Muscle of arm (tissue), 12 donors: ENCODE results near the gene GAS7. TPM values are rescaled to one million over a fixed set of nuclear protein-coding genes. Genes with fewer than 3 reads are reported as not detected.
A peak's percentile ranks its signal among the peaks of the same experiment; 100 is the strongest.
"Not testable (repeated sequence)": the region's sequence is repeated elsewhere in the genome, so short reads cannot be mapped to it uniquely, and the experiment has no call there.

Source experiments
- DNase-seq: peaks from one replicate; pipeline ENCODE4 v3.0.0-alpha.2; 2013
- polyA plus RNA-seq, 12 donors: library from polyadenylated mRNA; unstranded; fragments of 120-200 nt; gene quantifications; one replicate each; pipeline ENCODE4 v1.2.1, GENCODE V29; 2013; ENCODE audit not compliant: insufficient read length in 12 of 12

GAS7 gene
- polyA plus RNA-seq, 12 donors, result 49.1 to 97.0 (median 61.1) TPM; not detected in 1

DNA sequence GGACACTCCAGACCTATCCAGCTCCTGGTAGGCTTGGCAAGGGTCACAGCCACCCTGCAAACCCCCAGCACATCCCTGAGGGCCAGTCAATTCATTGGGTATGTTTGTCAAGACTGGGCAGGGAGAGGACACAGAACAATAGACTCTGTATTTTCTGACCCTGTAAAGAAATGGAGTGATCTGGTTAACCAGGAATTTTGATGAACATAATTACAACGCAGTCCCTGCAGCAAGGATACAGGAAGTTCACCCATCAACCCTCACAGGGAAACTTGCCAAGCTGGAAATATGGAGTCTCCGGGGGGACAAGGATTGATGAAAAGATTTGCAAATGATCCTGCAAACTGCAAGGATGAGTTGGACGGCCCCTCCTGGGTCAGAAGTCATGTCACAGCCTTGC, 167.3 kb downstream of the GAS7 start:
- DNase-seq, result no peak

DNA sequence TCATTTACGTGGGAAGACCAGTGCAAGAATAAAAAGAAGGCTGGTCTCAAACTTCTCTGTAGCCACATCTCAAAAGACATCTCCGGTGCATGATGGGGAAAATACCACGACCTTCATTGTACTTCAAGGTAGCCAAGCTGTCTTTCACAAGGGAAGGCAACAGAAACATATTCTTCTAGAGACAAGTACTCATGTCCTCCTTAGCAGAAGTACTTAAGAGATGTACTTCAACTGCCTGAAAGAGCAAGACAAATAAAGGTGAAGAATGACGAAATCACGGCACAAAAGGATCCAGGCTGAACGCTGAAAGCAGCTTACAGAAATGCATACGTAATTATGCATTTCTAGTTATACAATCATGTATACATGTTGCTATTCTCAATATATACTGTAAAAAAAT, 169.3 kb downstream of the GAS7 start:
- DNase-seq, result no peak

DNA sequence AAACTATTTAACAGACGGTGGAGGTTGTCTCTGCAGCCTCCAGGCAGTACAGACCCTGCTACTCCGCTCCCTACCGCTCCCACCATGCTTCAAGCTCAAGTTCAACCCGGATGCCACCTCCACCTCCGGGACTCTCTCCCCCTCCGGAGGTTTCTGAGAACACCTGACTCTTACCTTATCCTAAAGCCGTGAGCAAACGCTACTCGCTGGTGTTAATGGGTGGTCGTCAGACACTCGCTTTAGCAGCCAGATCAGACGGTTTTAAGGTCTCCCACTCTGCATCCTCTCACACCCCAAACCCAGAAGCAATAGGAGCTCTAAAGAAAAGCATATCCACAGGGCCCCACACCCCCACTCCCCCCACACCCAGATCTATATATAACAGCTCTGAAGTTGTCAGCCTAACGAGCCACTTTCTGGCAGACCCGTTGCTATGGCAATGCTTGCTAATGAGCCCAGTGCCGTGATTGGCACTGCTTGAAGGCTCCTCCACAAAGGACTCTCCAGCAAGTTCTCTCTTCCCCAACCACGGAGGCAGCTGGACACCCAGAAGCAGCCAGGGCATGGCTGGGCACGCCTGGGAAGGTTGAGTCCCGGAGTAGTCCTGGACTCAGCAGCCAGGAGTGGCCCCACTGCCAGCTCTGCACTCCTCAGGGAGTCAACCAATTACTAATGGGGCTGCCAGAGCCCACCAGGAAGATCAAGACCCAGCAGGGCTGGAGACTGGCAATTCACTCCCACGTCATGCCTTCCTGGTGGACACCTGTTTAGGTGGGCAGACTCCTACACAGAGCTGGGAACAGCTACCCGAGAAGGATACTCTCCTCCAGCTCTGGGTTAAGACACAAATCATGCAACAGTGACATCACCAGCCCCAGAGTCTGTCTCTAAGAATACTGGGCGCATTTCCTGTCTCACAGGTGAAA, 172.2 kb downstream of the GAS7 start:
- DNase-seq, result no peak

DNA sequence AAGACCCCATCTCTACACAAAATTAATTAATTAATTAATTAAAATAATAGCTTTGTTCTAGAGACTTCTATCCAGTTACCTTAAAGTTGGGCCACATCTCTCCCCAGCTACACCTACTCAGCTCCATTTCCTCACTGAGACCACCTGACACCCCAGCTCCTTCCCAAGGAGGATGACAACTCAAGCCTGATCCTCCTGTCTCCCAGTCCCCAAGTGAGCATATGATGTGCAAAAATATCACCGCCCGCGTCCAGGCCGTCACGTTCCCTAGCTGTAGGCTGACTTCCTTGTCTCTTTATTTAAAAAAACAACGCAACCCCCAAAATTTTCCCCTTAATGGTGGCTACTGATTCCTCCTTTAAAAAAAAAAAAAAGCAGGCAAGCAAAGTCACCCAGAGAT, 173.2 kb downstream of the GAS7 start:
- no peak for DNase-seq

DNA sequence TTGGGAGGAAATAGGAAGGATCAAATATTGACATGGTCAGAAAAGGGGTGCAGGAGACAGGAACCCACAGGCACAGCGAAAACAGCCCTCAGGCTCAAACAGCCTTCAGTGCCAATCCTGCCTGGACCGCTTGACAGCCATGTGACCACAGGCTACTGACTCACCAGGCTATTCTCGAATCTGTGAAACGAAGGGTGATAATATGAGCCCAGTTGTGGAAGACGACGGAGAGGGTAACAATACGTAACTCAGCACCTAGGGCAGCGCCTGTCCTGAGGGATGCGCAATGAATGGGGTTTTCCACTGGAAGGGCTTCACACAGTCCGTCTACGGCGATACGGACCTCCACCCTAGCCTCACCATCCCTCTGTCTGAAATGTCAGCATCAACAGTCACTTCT, 176.0 kb downstream of the GAS7 start:
- DNase-seq, result no peak

DNA sequence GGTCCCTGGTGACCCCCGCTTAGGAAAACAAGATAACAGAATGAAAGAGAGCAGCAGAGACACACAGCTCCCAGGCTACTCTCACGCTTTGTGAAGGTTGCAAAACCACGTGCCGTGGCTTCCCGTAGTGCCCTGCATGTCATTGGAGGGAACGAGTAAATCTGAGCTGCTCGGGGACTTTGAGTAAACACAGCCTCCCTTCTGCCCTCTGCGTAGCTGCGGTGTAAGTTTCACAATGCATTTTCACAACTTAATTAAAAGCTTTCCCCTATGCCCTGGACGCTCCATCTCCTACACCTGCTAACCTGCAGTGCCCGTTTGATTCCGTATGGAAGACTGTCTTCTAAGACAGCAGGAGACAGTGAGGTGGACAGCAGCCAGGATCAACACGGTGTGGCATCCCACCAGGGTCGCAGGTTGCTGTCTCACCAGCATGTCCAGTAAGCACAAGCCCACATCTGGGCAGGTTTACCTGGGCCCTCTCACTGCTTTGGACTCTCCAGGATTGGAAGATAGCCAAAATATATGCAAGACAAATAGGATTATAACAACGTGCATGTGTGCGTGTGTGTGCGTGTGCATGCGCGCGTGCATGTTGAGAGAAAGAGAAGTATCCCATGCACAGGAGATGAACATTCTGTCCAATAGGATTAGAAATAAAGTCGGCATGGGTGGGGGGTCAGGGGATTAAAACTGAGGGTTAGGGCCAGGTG, 177.0 kb downstream of the GAS7 start:
- DNase-seq, result no peak

DNA sequence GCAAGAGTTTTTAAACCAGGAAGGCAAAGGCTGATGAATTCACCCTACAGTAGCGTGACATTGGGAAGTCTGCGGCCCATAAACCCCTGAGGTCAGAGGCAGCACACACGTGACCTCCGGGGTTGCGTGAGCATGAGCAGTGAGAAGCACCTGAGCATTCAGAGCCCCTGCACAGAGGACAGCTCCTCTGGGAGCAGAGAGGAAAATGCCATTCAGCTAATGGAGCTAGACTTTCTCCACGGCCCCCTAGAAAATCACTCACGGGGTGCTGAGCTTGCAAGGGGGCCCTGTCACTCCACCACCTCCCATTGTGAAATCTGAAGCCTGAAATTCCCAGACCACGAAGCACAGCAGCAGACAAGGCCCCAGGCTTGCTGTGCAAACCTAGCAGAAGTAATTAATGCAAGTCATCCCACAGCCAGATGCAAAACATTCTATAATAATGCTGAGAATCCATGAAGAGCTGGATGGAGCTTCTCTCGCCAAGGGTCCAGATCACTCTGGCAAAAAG, 178.4 kb downstream of the GAS7 start:
- no peak for DNase-seq

DNA sequence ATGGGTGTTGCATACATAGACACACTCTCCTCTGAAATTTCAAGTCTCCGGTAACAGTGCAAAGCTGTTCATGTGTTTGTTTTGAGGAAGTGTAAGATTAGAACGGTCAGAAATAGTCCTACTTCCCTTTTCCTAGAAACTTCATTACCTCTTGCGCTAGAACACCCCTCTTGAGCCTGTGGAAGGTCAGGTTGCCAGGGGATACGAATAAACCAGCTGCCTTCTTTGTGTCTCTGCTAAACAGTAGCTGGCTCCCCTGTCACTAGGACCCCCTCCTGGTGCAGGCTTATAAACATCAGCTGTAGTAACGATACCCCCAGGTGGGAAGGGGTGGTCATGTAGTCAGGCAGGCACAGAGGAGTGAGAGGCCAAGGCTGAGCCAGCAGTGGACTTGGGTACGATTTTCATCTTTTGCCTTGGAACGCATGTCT, 179.9 kb downstream of the GAS7 start:
- no peak for DNase-seq

DNA sequence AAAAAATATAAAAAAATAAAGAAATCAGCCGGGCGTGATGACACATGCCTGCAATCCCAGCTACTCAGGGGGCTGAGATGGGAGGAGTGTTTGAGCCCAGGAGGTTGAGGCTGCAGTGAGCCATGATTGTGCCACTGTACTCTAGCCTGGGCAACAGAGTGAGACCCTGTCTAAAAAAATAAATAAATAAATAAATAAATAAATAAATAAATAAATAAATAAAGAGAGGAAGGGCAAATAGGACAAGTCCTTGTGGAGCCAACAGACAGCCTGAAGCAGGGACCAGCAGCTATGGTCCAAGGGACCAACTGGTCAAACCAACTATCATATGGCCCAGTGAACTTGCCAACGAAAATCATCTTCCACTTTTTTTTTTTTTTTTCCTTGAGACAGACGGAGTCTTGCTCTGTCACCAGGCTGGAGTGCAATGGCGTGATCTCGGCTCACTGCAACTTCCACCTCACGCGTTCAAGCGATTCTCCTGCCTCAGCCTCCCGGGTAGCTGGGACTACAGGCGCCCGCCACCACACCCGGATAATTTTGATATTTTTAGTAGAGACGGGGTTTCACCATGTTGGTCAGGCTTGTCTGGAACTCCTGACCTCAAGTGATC, 181.3 kb downstream of the GAS7 start:
- DNase-seq, result not testable (repeated sequence)

DNA sequence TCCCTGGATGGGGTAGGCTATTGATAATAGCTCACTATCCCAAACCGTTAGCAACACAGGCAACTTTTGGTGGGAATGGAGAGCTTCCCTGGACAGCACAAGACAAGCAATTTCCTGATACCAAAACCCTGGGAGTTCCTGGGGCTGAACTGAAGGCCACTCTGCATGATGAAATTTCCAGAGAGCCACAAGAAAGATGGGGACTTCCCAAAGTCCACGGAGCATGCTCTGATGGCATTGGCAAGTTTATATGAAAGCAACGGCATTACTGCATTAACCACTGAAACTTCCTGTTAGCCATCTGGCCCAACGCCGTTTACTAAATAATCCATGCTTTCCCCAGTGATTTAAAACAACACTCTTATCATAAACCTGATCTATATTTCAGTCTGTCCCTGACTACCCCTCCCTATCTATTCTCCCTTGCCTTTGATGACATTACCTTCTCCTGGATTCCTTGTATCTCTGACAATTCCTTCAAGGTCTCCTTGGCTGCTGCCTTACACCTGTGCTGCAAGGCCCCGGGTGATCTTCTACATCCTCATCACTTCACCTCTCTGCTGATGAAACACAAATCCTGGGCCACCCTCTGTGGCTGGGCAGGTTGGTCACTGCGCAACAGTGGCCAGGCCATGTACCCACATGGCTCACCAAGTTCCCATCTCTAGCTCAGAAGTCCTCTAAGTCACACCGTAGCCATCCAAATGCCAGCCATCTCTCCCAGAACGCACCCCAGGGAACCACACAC, 184.9 kb downstream of the GAS7 start:
- DNase-seq, result no peak

DNA sequence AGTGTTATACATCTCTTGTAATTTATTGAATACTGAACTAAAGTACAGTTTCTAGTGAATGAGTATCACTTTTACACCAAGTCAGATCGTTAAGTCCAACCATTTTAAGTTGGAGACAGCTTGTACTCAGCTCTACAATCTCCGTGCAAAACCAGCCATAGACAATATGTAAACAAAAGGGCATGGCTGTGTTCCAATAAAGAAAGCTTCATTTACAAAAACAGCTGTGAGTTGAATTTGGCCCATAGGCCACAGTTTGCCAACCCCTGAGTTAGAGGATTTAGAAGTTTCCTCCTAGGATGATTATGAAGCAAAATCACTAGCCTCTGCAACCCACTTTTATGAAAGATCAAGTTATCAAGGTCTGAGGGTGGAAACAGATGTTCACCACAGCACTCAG, 187.7 kb downstream of the GAS7 start:
- no peak for DNase-seq

DNA sequence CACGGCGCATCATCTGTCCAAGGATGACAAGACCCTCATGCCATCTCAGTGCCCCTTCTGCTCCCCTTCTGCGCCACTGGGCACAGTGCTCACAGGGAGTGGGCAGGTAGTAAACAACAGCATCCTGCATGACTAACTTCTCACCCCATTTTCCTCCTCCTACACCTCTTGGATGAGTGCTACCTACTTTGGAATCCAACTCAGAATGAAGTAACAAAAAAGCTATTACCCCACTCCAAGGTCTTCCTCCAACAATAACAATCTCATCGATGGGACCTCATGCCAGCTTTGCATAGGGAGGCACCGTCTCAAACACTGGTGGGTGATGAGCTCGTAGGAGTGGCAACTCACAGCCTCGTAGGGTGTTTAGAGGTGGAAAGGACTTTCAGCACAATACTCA, 194.7 kb downstream of the GAS7 start:
- no peak for DNase-seq

DNA sequence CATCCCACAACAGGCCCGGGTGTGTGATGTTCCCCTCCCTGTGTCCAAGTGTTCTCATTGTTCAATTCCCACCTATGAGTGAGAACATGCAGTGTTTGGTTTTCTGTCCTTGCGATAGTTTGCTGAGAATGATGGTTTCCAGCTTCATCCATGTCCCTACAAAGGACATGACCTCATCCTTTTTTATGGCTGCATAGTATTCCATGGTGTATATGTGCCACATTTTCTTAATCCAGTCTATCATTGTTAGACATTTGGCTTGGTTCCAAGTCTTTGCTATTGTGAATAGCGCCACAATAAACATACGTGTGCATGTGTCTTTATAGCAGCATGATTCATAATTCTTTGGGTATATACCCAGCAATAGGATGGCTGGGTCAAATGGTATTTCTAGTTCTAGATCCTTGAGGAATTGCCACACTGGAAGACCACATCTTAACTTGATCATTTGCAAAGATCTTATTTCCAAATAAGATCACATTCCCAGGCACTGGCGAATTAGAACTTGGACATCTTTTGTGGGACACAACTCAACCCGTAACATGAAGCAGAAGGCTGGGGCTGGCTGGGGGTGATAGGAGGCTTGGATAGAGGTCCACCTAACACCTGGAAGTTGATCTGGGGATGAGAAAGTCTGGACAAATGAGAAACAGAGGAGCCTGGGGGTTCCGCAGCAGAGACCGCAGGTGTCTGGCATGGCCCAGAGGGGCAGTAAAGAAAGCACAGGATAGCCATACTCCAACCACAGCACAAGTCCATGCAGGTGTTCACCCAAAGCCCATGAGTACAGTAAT, 195.6 kb downstream of the GAS7 start:
- DNase-seq, result not testable (repeated sequence)

DNA sequence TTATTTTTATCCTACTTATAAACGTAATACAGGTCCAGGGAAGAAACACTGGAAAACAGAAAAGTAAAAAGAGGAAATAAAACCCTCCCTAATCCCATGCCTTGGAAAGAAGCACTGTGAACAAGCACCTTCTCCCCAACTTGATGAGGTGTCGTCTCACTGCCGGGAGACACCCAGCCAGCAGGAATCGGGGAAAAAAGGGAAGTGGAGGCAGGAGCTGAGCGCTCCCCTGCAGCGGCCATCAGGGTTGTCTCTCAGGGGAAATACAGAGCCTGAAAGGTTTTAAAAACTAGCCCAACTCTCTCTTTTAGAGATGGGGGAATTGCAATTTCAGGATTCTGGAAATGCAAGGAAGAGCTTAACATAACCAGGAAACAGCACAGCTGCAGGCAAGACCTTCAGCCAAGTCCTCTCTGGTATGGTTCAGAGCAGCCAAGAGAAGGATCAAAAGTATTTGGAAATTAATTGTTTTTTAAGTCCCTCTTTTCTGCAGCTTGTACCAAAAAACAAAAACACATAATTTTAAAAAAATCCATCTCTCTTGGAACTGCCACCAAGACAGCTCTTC, 197.0 kb downstream of the GAS7 start:
- DNase-seq, result peak; percentile 69

DNA sequence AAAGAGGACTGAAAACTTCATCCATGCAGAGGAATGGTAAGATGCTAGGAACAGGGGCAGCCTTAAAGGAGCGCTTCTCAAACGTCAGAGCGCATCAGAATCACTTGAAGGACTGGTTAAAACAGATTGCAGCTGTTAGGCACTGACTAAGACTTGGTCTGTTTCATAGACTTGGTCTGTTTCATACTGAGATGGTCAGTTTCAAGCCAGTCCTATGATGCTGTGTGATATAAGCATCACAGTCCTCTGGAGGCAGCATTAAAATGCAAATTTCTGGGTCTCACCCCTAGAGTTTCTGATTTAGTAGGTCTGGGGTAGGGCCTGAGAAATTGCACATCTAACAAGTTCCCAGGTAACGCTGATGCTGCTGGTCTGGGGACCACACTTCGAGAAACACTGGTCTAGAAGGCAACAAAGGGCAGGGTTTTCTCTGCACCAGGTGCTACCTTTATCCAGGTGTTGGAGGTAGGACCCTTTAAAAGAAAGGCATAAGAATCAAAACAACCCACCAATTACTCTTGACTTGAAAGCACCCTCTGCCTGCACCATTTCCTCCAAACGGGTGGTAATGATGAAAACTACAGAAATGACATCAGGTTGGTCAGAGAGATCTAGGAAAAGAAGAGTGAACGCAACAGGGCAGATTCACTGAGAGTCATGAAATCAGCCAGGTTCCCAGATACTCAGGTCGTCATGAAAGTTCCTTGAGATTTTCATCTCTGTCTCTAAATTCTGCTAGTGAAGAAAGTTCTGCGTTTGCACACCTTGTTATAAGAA, 198.3 kb downstream of the GAS7 start:
- no peak for DNase-seq

DNA sequence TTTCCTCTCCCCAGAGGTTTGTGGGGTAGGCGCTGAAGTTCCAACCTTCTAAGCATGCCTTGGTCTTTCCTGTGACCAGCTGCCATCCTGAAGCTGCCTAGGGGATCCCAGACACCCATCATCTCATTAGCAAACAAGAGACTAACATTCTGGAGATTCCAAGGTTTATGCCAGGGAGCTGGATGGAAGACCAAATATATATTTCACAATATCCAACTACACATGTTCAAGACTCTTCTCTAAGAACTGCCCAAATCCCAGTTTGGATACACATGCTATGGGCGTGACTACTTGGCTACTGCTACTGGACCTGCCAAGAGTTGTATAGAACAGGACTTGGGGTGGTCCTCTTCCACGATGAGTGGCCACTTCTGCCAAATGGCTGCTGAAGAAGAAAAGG, 200.3 kb downstream of the GAS7 start:
- no peak for DNase-seq

DNA sequence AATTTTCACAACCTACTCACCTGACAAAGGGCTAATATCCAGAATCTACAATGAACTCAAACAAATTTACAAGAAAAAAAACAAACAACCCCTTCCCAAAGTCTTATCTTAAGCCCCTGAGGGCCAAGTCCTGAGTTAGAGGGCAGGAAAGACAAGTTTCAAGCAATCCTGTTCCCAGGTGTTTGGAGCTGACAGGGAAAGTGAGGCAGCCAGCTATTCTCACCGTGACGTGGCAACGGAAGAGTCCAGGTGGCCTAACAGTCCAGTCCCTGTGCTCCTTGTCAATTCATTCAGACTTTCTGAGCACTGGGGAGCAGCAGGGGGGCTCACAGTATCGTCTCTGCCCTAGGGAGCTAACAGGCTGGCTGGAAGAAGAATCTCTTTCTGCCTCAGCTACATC, 203.6 kb downstream of the GAS7 start:
- DNase-seq, result no peak

DNA sequence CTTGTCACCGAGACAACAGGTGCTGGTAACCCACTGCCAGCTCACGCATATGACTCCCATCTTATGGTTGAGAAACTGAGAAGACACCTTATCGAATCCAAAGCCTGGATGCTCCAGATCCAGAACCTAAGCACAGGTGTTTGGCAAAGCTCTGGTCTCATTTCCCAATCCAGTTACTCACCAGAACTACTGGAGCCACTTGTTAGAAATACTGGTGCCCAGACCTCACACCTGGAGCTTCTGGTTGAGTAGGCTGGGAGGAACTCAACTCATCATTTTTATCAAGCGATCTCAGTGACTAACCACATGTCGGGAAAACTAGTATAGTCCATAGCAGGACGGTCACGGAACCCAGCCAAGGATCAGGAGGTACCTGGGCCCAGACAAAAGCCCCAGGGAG, 206.6 kb downstream of the GAS7 start:
- no peak for DNase-seq

DNA sequence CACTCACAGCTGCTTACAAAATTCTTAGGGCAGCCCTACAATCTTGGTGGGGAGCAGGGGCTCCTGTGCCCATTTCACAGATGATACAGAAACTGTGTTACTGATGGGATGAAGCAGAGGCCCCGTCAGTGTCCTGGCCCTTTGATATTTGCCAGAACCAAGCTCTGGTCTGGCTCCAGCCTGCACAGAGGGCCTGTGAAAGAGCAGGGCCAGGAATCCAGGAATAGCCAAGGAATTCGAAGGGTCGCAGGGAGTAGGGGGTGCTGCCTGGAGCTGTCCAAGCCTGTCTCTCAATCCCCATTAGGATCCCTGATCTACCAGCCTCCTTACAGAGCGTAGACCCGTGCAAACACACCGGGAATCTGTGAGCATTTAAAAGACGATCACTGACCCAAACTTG, 207.1 kb downstream of the GAS7 start:
- DNase-seq, result no peak
